GM12878 (cell line): ENCODE results near the gene ZFAND2A.
A peak's percentile ranks its signal among the peaks of the same experiment; 100 is the strongest.

Source experiments
- BACH1 ChIP-seq: fragments of 450-650 bp; IDR thresholded peaks from 2 replicates; pipeline ENCODE4 v1.6.1; 2017; ENCODE audit warnings: mild to moderate bottlenecking, borderline replicate concordance
- FOXM1 ChIP-seq: IDR thresholded peaks from 2 replicates; pipeline ENCODE4 v1.6.1; 2012; ENCODE audit warnings: low read depth, mild to moderate bottlenecking, inconsistent platforms, low read length, moderate library complexity
- MEF2B ChIP-seq: fragments of 450-650 bp; IDR thresholded peaks from 2 replicates; pipeline ENCODE4 v1.6.1; 2018; ENCODE audit warnings: mild to moderate bottlenecking, moderate library complexity; ENCODE audit not compliant: partially characterized antibody, poor library complexity, severe bottlenecking
- MTA2 ChIP-seq: fragments of 450-650 bp; IDR thresholded peaks from 2 replicates; pipeline ENCODE4 v1.6.1; 2016; ENCODE audit warnings: low read depth, mild to moderate bottlenecking, moderate library complexity
- NFIC ChIP-seq: IDR thresholded peaks from 2 replicates; pipeline ENCODE4 v1.6.1; 2012; ENCODE audit warnings: low read depth, mild to moderate bottlenecking, inconsistent platforms, low read length, moderate library complexity
- POU2F2 ChIP-seq: IDR thresholded peaks from 3 replicates; pipeline ENCODE4 v1.6.1; 2011; ENCODE audit warnings: low read depth, mild to moderate bottlenecking, low read length, borderline replicate concordance
- SIN3A ChIP-seq: IDR thresholded peaks from 2 replicates; pipeline ENCODE4 v1.6.1; 2012; ENCODE audit warnings: low read depth, low read length, improper control_type of control experiment
- STAT1 ChIP-seq: fragments of 450-650 bp; conservative IDR thresholded peaks from 2 replicates; pipeline ENCODE4 v1.6.1; 2014; ENCODE audit warnings: antibody characterized with exemption, mild to moderate bottlenecking
- ZZZ3 ChIP-seq: IDR thresholded peaks from 2 replicates; pipeline ENCODE4 v1.6.1; 2011; ENCODE audit warnings: low read depth; ENCODE audit not compliant: control insufficient read depth, insufficient read length
- TF ChIP-seq, protein P1 (sequence below): fragments of 450-650 bp; IDR thresholded peaks from 2 replicates; pipeline ENCODE4 v1.6.1; 2017; ENCODE audit warnings: mild to moderate bottlenecking, moderate library complexity
- TF ChIP-seq, protein P2 (sequence below), 3 experiments: IDR thresholded peaks in 2 of 3; conservative IDR thresholded peaks in 1 of 3; 2 replicates each; pipeline ENCODE4 v1.5.1; 2011; ENCODE audit warnings: low read depth in 3 of 3, low read length in 3 of 3, mild to moderate bottlenecking in 3 of 3, control low read depth in 2 of 3, moderate library complexity in 2 of 3, inconsistent platforms in 1 of 3, mixed read lengths in 1 of 3; ENCODE audit not compliant: control insufficient read depth in 2 of 3, insufficient read depth in 1 of 3; ENCODE audit errors: extremely low read depth in 1 of 3
- TF ChIP-seq, protein P3 (sequence below): IDR thresholded peaks from 2 replicates; pipeline ENCODE4 v1.6.1; 2011; ENCODE audit warnings: low read depth, mild to moderate bottlenecking, low read length, moderate library complexity, borderline replicate concordance; ENCODE audit errors: extremely low read depth

DNA sequence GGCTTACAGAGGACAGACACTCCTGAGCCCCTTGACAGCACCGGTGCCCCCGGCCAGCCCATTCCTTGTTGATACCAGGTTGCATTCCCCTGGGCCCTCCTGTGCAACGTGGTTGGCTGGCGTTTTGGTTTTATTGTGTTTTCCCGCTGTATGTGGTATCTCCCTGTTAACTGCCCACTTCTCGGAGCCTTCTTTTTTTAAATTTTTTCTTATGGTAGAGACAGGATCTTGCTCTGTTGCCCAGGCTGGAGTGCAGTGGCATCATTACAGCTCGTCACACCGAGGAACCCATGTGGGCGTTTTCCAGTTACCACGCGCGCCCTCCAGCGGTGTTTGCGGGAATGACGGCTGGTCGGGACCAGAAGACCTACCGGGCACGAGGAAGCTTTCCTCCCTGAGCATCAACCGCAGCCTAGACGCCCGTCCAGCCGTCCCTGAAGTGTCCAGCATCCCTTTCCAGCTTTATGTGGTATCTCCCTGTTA is 16.9 kb upstream of the ZFAND2A start:
- TF ChIP-seq, protein P1, sequence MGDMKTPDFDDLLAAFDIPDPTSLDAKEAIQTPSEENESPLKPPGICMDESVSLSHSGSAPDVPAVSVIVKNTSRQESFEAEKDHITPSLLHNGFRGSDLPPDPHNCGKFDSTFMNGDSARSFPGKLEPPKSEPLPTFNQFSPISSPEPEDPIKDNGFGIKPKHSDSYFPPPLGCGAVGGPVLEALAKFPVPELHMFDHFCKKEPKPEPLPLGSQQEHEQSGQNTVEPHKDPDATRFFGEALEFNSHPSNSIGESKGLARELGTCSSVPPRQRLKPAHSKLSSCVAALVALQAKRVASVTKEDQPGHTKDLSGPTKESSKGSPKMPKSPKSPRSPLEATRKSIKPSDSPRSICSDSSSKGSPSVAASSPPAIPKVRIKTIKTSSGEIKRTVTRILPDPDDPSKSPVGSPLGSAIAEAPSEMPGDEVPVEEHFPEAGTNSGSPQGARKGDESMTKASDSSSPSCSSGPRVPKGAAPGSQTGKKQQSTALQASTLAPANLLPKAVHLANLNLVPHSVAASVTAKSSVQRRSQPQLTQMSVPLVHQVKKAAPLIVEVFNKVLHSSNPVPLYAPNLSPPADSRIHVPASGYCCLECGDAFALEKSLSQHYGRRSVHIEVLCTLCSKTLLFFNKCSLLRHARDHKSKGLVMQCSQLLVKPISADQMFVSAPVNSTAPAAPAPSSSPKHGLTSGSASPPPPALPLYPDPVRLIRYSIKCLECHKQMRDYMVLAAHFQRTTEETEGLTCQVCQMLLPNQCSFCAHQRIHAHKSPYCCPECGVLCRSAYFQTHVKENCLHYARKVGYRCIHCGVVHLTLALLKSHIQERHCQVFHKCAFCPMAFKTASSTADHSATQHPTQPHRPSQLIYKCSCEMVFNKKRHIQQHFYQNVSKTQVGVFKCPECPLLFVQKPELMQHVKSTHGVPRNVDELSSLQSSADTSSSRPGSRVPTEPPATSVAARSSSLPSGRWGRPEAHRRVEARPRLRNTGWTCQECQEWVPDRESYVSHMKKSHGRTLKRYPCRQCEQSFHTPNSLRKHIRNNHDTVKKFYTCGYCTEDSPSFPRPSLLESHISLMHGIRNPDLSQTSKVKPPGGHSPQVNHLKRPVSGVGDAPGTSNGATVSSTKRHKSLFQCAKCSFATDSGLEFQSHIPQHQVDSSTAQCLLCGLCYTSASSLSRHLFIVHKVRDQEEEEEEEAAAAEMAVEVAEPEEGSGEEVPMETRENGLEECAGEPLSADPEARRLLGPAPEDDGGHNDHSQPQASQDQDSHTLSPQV = no peak
- TF ChIP-seq BACH1 (no peak), NFIC (no peak), ZZZ3 (no peak), MTA2 (no peak), POU2F2 (no peak), SIN3A (no peak), STAT1 (no peak), FOXM1 (no peak), MEF2B (no peak)
- TF ChIP-seq, protein P2, sequence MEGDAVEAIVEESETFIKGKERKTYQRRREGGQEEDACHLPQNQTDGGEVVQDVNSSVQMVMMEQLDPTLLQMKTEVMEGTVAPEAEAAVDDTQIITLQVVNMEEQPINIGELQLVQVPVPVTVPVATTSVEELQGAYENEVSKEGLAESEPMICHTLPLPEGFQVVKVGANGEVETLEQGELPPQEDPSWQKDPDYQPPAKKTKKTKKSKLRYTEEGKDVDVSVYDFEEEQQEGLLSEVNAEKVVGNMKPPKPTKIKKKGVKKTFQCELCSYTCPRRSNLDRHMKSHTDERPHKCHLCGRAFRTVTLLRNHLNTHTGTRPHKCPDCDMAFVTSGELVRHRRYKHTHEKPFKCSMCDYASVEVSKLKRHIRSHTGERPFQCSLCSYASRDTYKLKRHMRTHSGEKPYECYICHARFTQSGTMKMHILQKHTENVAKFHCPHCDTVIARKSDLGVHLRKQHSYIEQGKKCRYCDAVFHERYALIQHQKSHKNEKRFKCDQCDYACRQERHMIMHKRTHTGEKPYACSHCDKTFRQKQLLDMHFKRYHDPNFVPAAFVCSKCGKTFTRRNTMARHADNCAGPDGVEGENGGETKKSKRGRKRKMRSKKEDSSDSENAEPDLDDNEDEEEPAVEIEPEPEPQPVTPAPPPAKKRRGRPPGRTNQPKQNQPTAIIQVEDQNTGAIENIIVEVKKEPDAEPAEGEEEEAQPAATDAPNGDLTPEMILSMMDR (IDR thresholded peaks at IDR 0.05 in 2 of 3, conservative IDR thresholded peaks at IDR 0.05 in 1 of 3; ENCODE audit: control insufficient read depth in 2 of 3, extremely low read depth in 1 of 3, insufficient read depth in 1 of 3, low read depth in 3 of 3, low read length in 3 of 3) = peak; percentile 59 to 73 (median 65)
- TF ChIP-seq, protein P3, sequence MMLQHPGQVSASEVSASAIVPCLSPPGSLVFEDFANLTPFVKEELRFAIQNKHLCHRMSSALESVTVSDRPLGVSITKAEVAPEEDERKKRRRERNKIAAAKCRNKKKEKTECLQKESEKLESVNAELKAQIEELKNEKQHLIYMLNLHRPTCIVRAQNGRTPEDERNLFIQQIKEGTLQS = no peak
